ENCODE measurements around the gene NYAP2.
A peak's percentile ranks its signal among the peaks of the same experiment; 100 is the strongest.

Gene NYAP2

GRCh38 chr2:225366731-225367130 is 32.8 kb upstream of the NYAP2 start:
- Histone ChIP-seq H2BK5ac (ENCODE audit: low read depth, low read length, poor library complexity) (no peak overlapping the region), H3K27ac (ENCODE audit: low read depth, low read length) (peak overlapping the region; percentile 58), H3K14ac (ENCODE audit: low read length) (no peak overlapping the region), H4K12ac (ENCODE audit: low read depth, low read length) (no peak overlapping the region), H3K9ac (ENCODE audit: low read length) (no peak overlapping the region), H3K4me1 (ENCODE audit: control insufficient read depth in 1 of 2, insufficient read depth in 2 of 2, low read length in 2 of 2) (no peaks in the 10 kb centered on the region), H4K91ac (ENCODE audit: low read depth, low read length) (no peak overlapping the region), H3K4me3 (ENCODE audit: low read depth, low read length) (no peak overlapping the region), H2AFZ (ENCODE audit: insufficient read depth, low read length, poor library complexity) (no peak overlapping the region), H3K4ac (ENCODE audit: low read depth, low read length) (no peak overlapping the region), H2AK5ac (ENCODE audit: low read length) (no peak overlapping the region), H3K18ac (ENCODE audit: low read length) (no peak overlapping the region), H2BK120ac (ENCODE audit: insufficient read depth, low read length, poor library complexity) (no peak overlapping the region), H3K23ac (ENCODE audit: low read length) (no peak overlapping the region), H2BK12ac (ENCODE audit: low read length) (no peak overlapping the region), H3K36me3 (ENCODE audit: control insufficient read depth in 1 of 2, insufficient read depth in 2 of 2, low read length in 2 of 2) (no peaks in the 10 kb centered on the region), H3K9me3 (ENCODE audit: insufficient read depth, low read depth, low read length) (no peaks in the 10 kb centered on the region), H4K8ac (ENCODE audit: low read depth, low read length) (no peak overlapping the region), H3K27me3 (ENCODE audit: insufficient read depth, low read length) (no peaks in the 10 kb centered on the region), H3K79me1 (ENCODE audit: low read length) (no peaks in the 10 kb centered on the region), H3K4me2 (ENCODE audit: low read length) (no peak overlapping the region), H3K79me2 (ENCODE audit: control insufficient read depth, insufficient read depth, low read length, poor library complexity) (no peaks in the 10 kb centered on the region)
- no peak for DNase-seq

- H3K4me3 ChIP-seq (ENCODE audit: low read depth, low read length) = no peak overlapping the region
- no peaks in the 10 kb centered on the region for H3K36me3 ChIP-seq (ENCODE audit: control insufficient read depth in 1 of 2, insufficient read depth in 2 of 2, low read length in 2 of 2)
- no CpG with 5 or more reads among the region's 1 CpG for WGBS (ENCODE audit: extremely low coverage, insufficient coverage, insufficient read length)
- no peak overlapping the region for H2BK5ac ChIP-seq (ENCODE audit: low read depth, low read length, poor library complexity)
- no peak overlapping the region for H2BK120ac ChIP-seq (ENCODE audit: insufficient read depth, low read length, poor library complexity)
- no peak overlapping the region for H4K12ac ChIP-seq (ENCODE audit: low read depth, low read length)
- H3K23ac ChIP-seq (ENCODE audit: low read length) = no peak overlapping the region
- no peak overlapping the region for H2AFZ ChIP-seq (ENCODE audit: insufficient read depth, low read length, poor library complexity)
- H3K4me1 ChIP-seq (ENCODE audit: control insufficient read depth in 1 of 2, insufficient read depth in 2 of 2, low read length in 2 of 2) = no peaks in the 10 kb centered on the region
- DNase-seq = no peak
- no peaks in the 10 kb centered on the region for H3K79me1 ChIP-seq (ENCODE audit: low read length)
- no peak overlapping the region for H3K27ac ChIP-seq (ENCODE audit: low read depth, low read length)
- H4K91ac ChIP-seq (ENCODE audit: low read depth, low read length) = no peak overlapping the region
- no peak overlapping the region for H3K9ac ChIP-seq (ENCODE audit: low read length)
- no peak overlapping the region for H3K14ac ChIP-seq (ENCODE audit: low read length)
- no peak overlapping the region for H2AK5ac ChIP-seq (ENCODE audit: low read length)
- no peak overlapping the region for H4K8ac ChIP-seq (ENCODE audit: low read depth, low read length)
- no peaks in the 10 kb centered on the region for H3K27me3 ChIP-seq (ENCODE audit: insufficient read depth, low read length)
- no peak overlapping the region for H3K4ac ChIP-seq (ENCODE audit: low read depth, low read length)
- H3K18ac ChIP-seq (ENCODE audit: low read length) = no peak overlapping the region
- no peak overlapping the region for H2BK12ac ChIP-seq (ENCODE audit: low read length)
- H3K4me2 ChIP-seq (ENCODE audit: low read length) = no peak overlapping the region
- H3K9me3 ChIP-seq (ENCODE audit: insufficient read depth, low read depth, low read length) = no peaks in the 10 kb centered on the region
- H3K79me2 ChIP-seq (ENCODE audit: control insufficient read depth, insufficient read depth, low read length, poor library complexity) = no peaks in the 10 kb centered on the region
Measured at GRCh38 chr2:225367482-225367881, 32.0 kb upstream of the NYAP2 start.

DNA sequence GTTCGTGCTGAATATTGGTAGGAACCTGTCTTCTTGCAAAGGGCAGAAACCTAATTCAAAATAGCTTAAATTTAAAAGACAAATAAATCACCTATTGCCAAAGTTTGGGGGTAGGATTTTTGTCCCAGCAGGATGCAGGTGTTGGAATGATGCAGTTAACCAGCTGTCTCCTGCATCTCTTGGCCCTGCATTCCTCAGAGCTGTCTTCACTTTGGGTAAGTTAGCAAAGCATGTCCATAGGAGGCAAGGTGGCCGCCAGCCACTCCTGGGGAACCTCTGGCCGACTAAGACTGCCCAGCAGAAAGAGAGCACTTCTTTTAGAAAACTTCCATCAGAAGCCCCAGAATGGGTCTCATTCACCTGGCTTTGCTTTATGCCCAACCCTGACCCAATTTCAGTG is 20.5 kb upstream of the NYAP2 start:
- Histone ChIP-seq H3K4me2 (ENCODE audit: low read length) (no peak overlapping the region), H2BK12ac (ENCODE audit: low read length) (no peak overlapping the region), H2BK5ac (ENCODE audit: low read depth, low read length, poor library complexity) (no peak overlapping the region), H3K18ac (ENCODE audit: low read length) (no peak overlapping the region), H3K9me3 (ENCODE audit: insufficient read depth, low read depth, low read length) (peaks cover 2% of the 10 kb centered on the region), H3K79me1 (ENCODE audit: low read length) (no peaks in the 10 kb centered on the region), H4K8ac (ENCODE audit: low read depth, low read length) (no peak overlapping the region), H3K4me3 (ENCODE audit: low read depth, low read length) (no peak overlapping the region), H2AFZ (ENCODE audit: insufficient read depth, low read length, poor library complexity) (no peak overlapping the region), H3K23ac (ENCODE audit: low read length) (no peak overlapping the region), H3K14ac (ENCODE audit: low read length) (no peak overlapping the region), H2AK5ac (ENCODE audit: low read length) (no peak overlapping the region), H4K91ac (ENCODE audit: low read depth, low read length) (no peak overlapping the region), H3K27me3 (ENCODE audit: insufficient read depth, low read length) (no peaks in the 10 kb centered on the region), H3K4ac (ENCODE audit: low read depth, low read length) (no peak overlapping the region), H3K79me2 (ENCODE audit: control insufficient read depth, insufficient read depth, low read length, poor library complexity) (no peaks in the 10 kb centered on the region), H4K12ac (ENCODE audit: low read depth, low read length) (no peak overlapping the region), H3K9ac (ENCODE audit: low read length) (no peak overlapping the region), H2BK120ac (ENCODE audit: insufficient read depth, low read length, poor library complexity) (no peak overlapping the region), H3K36me3 (ENCODE audit: control insufficient read depth in 1 of 2, insufficient read depth in 2 of 2, low read length in 2 of 2) (no peaks in the 10 kb centered on the region), H3K27ac (ENCODE audit: low read depth, low read length) (no peak overlapping the region), H3K4me1 (ENCODE audit: control insufficient read depth in 1 of 2, insufficient read depth in 2 of 2, low read length in 2 of 2) (no peaks in the 10 kb centered on the region)
- no peak for DNase-seq
- WGBS (ENCODE audit: extremely low coverage, insufficient coverage, insufficient read length) = no CpG with 5 or more reads among the region's 3 CpGs

DNA sequence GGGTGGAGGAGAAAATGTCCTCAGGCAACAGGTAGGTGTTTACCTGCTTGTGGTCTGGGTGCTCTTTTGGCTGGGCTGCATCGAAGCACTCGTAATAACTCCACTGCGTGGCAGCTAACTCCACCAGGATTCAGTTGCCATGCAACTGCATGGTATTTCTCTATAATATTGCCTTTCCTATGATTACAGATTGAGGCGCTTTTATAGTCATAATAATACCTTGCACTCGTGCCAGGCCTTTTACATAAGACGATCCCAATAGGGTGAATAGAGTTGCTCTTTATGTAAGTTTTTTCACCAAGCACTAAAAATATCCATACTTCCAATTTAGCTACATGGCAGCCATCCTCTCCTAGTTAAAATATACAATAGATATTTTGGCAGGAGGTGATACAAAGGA is 19.7 kb upstream of the NYAP2 start:
- no peak for DNase-seq
- Histone ChIP-seq H2BK5ac (ENCODE audit: low read depth, low read length, poor library complexity) (no peak overlapping the region), H3K9ac (ENCODE audit: low read length) (no peak overlapping the region), H4K91ac (ENCODE audit: low read depth, low read length) (no peak overlapping the region), H3K4me3 (ENCODE audit: low read depth, low read length) (no peak overlapping the region), H2BK12ac (ENCODE audit: low read length) (no peak overlapping the region), H3K4me2 (ENCODE audit: low read length) (no peak overlapping the region), H3K27me3 (ENCODE audit: insufficient read depth, low read length) (no peaks in the 10 kb centered on the region), H2BK120ac (ENCODE audit: insufficient read depth, low read length, poor library complexity) (no peak overlapping the region), H3K36me3 (ENCODE audit: control insufficient read depth in 1 of 2, insufficient read depth in 2 of 2, low read length in 2 of 2) (no peaks in the 10 kb centered on the region), H4K8ac (ENCODE audit: low read depth, low read length) (no peak overlapping the region), H3K23ac (ENCODE audit: low read length) (no peak overlapping the region), H3K4ac (ENCODE audit: low read depth, low read length) (no peak overlapping the region), H3K79me2 (ENCODE audit: control insufficient read depth, insufficient read depth, low read length, poor library complexity) (no peaks in the 10 kb centered on the region), H4K12ac (ENCODE audit: low read depth, low read length) (no peak overlapping the region), H2AFZ (ENCODE audit: insufficient read depth, low read length, poor library complexity) (no peak overlapping the region), H3K9me3 (ENCODE audit: insufficient read depth, low read depth, low read length) (peaks cover 3% of the 10 kb centered on the region), H3K18ac (ENCODE audit: low read length) (no peak overlapping the region), H3K14ac (ENCODE audit: low read length) (no peak overlapping the region), H3K27ac (ENCODE audit: low read depth, low read length) (no peak overlapping the region), H3K4me1 (ENCODE audit: control insufficient read depth in 1 of 2, insufficient read depth in 2 of 2, low read length in 2 of 2) (no peaks in the 10 kb centered on the region), H2AK5ac (ENCODE audit: low read length) (no peak overlapping the region), H3K79me1 (ENCODE audit: low read length) (no peaks in the 10 kb centered on the region)
- WGBS (ENCODE audit: extremely low coverage, insufficient coverage, insufficient read length) = no CpG with 5 or more reads among the region's 6 CpGs

DNA sequence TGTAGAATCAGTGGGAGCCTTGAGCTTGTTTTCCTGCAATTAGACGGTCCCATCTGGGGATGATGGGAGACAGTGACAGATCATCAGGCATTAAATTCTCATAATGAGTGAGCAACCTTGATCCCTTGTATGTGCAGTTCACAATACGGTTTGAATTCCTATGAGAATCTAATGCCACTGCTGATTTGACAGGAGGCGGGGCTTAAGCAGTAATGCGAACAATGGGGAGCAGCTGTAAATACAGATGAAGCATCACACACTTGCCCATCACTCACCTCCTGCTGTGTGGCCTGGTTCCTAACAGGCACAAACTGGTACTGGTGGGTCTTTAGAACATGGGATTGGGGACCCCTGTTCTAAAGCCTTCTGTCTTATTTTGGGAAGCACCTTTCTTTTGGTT is 17.9 kb upstream of the NYAP2 start:
- Histone ChIP-seq H3K27me3 (ENCODE audit: insufficient read depth, low read length) (no peaks in the 10 kb centered on the region), H3K27ac (ENCODE audit: low read depth, low read length) (no peak overlapping the region), H4K12ac (ENCODE audit: low read depth, low read length) (no peak overlapping the region), H3K9me3 (ENCODE audit: insufficient read depth, low read depth, low read length) (peaks cover 3% of the 10 kb centered on the region), H3K14ac (ENCODE audit: low read length) (no peak overlapping the region), H3K4ac (ENCODE audit: low read depth, low read length) (no peak overlapping the region), H2BK120ac (ENCODE audit: insufficient read depth, low read length, poor library complexity) (no peak overlapping the region), H2BK5ac (ENCODE audit: low read depth, low read length, poor library complexity) (no peak overlapping the region), H3K9ac (ENCODE audit: low read length) (no peak overlapping the region), H3K79me1 (ENCODE audit: low read length) (no peaks in the 10 kb centered on the region), H3K36me3 (ENCODE audit: control insufficient read depth in 1 of 2, insufficient read depth in 2 of 2, low read length in 2 of 2) (no peaks in the 10 kb centered on the region), H3K4me1 (ENCODE audit: control insufficient read depth in 1 of 2, insufficient read depth in 2 of 2, low read length in 2 of 2) (no peaks in the 10 kb centered on the region), H2BK12ac (ENCODE audit: low read length) (no peak overlapping the region), H4K8ac (ENCODE audit: low read depth, low read length) (no peak overlapping the region), H3K18ac (ENCODE audit: low read length) (no peak overlapping the region), H2AK5ac (ENCODE audit: low read length) (no peak overlapping the region), H4K91ac (ENCODE audit: low read depth, low read length) (no peak overlapping the region), H2AFZ (ENCODE audit: insufficient read depth, low read length, poor library complexity) (no peak overlapping the region), H3K4me3 (ENCODE audit: low read depth, low read length) (no peak overlapping the region), H3K79me2 (ENCODE audit: control insufficient read depth, insufficient read depth, low read length, poor library complexity) (no peaks in the 10 kb centered on the region), H3K4me2 (ENCODE audit: low read length) (no peak overlapping the region), H3K23ac (ENCODE audit: low read length) (no peak overlapping the region)
- no CpG with 5 or more reads among the region's 4 CpGs for WGBS (ENCODE audit: extremely low coverage, insufficient coverage, insufficient read length)
- DNase-seq = no peak
